ENCODE data around the gene HPS6.
A peak's percentile ranks its signal among the peaks of the same experiment; 100 is the strongest.

HPS6 gene

GRCh38 chr10:102059987-102060386, 5.2 kb upstream of the HPS6 start:
- no peak for DNase-seq (ENCODE audit: extremely low read depth, low read depth)
- no peak for TF ChIP-seq CTCF (IDR thresholded peaks at IDR 0.05; ENCODE audit: low read depth, low read length, missing control alignments)
- no peak overlapping the region for H3K4me3 ChIP-seq (replicated peaks; ENCODE audit: low read depth, low read length)

GRCh38 chr10:102064503-102064867, 664 bp upstream of the HPS6 start:
- peak overlapping the region; percentile 69 for H3K4me3 ChIP-seq (replicated peaks; ENCODE audit: low read depth, low read length)
- DNase-seq (ENCODE audit: extremely low read depth, low read depth), result no peak
- no peak for TF ChIP-seq CTCF (IDR thresholded peaks at IDR 0.05; ENCODE audit: low read depth, low read length, missing control alignments)

DNA sequence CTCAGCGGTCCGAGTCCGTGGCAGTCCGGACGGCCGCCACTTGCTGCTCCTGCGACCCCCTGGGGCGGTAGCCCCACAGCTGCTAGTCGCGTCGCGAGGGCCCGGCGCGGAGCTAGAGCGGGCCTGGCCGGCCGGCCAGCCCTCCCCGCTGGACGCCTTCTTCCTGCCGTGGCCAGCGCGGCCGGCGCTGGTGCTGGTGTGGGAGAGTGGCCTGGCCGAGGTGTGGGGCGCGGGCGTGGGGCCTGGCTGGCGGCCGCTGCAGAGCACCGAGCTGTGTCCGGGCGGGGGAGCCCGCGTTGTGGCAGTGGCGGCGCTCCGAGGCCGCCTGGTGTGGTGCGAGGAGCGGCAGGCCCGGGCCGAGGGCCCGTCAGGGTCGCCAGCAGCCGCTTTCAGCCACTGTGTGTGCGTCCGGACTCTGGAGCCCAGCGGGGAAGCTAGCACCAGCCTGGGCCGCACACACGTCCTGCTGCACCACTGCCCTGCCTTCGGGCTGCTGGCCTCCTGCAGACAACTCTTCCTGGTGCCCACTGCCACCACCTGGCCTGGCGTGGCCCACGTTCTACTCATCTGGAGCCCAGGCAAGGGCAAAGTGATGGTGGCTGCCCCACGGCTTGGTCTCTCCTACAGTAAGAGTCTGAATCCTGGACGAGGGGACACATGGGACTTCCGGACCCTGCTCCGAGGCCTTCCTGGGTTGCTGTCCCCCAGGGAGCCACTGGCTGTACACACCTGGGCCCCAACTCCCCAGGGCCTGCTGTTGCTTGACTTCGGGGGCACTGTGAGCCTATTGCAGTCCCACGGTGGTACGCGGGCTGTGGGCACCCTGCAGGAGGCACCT, 631 bp downstream of the HPS6 start:
- peak overlapping the region; percentile 69 for H3K4me3 ChIP-seq (replicated peaks; ENCODE audit: low read depth, low read length)
- DNase-seq (ENCODE audit: extremely low read depth, low read depth), result no peak
- TF ChIP-seq CTCF (IDR thresholded peaks at IDR 0.05; ENCODE audit: low read depth, low read length, missing control alignments), result no peak

DNA sequence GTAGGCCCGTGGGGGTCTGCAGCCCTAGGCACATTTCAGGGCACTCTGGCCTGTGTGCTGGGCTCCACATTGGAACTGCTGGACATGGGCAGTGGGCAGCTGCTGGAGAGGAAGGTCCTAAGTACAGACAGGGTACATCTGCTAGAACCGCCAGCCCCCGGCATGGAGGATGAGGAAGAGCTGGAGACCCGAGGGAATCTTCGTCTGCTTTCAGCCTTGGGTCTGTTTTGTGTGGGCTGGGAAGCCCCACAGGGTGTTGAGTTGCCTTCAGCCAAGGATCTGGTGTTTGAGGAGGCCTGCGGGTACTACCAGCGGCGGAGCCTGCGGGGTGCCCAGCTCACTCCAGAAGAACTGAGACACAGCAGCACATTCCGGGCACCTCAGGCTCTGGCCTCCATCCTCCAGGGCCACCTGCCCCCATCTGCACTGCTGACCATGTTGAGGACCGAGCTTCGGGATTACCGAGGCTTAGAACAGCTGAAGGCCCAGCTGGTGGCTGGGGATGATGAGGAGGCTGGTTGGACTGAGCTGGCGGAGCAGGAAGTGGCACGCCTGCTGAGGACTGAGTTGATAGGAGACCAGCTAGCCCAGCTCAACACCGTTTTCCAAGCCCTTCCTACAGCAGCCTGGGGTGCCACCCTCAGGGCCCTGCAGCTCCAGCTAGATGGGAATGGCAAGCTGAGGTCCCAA, 1.4 kb downstream of the HPS6 start:
- TF ChIP-seq CTCF (IDR thresholded peaks at IDR 0.05; ENCODE audit: low read depth, low read length, missing control alignments), result no peak

DNA sequence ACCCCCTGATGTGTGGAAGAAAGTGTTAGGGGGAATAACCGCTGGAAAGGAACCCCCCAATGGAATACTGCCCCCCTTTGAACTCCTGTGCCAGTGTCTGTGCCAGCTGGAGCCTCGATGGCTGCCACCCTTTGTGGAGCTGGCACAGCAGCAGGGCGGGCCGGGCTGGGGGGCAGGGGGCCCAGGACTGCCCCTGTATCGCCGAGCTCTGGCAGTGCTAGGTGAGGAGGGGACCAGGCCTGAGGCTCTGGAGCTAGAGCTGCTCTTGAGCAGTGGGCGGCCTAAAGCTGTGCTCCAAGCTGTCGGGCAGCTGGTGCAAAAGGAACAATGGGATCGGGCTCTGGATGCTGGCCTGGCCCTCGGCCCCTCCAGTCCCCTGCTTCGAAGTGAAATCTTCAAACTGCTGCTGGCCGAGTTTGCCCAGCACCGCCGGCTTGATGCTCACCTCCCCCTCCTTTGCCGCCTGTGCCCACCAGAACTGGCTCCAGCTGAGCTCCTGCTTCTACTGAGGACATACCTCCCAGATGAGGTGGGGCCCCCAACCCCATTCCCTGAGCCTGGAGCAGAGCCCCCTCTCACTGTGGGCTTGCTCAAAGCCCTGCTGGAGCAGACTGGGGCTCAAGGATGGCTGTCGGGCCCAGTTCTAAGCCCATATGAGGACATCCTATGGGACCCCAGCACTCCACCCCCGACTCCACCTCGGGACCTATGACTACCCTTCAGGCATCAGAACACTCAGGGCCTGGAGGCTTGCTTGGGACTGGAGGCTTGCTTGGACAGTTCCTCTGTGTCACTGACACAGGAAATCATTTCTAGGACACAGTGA, 2.2 kb downstream of the HPS6 start:
- peak overlapping the region; percentile 69 for H3K4me3 ChIP-seq (replicated peaks; ENCODE audit: low read depth, low read length)
- no peak for TF ChIP-seq CTCF (IDR thresholded peaks at IDR 0.05; ENCODE audit: low read depth, low read length, missing control alignments)
- DNase-seq (ENCODE audit: extremely low read depth, low read depth), result no peak

More for the DNA sequence above, 1.4 kb downstream of the HPS6 start:
- H3K4me3 ChIP-seq (replicated peaks; ENCODE audit: low read depth, low read length), result peak overlapping the region; percentile 69
- no peak for DNase-seq (ENCODE audit: extremely low read depth, low read depth)

DNA sequence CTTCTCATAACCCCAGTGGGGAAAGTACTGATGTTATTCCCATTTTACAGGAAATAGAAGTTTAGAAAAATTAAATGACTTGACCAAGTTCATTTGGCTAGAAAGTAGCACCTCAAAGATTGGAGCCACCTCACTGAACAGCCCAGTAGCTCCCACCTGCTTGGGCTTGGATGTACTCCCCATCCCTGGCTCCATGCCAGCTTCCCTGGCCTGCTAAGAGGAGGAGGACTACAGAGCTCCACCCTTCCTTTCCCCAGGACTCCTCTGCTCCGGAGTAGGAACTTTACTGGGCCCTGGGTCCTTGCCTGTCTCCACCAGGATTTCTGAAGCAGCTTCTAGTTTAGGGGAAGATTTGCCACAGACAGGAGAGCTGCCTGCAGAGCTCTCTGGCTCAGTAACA, 3.1 kb downstream of the HPS6 start:
- DNase-seq (ENCODE audit: extremely low read depth, low read depth), result no peak
- H3K4me3 ChIP-seq (replicated peaks; ENCODE audit: low read depth, low read length), result no peak overlapping the region
- no peak for TF ChIP-seq CTCF (IDR thresholded peaks at IDR 0.05; ENCODE audit: low read depth, low read length, missing control alignments)
